Cardiac septum (tissue), 1 donor: ENCODE results near the gene ADGRV1. TPM values are rescaled to one million over a fixed set of nuclear protein-coding genes. Genes with fewer than 3 reads are reported as not detected.
"Not testable (repeated sequence)": the region's sequence is repeated elsewhere in the genome, so short reads cannot be mapped to it uniquely, and the experiment has no call there.

Experiments used
- DNase-seq: peaks from one replicate; pipeline ENCODE4 v3.0.0-alpha.2; 2020; ENCODE audit warnings: low spot score
- intact Hi-C: fragments of 100-400 bp; cut with DNase I; formaldehyde crosslinking; loops from one replicate; pipeline ENCODE4 v1.14.0; 2022
- total RNA-seq: library from RNA; stranded (reverse); fragmentation: NEBNext Ultra II Directional; extraction: Animal tissue kit (Norgen Biotek cat#: 25700); gene quantifications from one replicate; pipeline ENCODE4 v1.2.1, GENCODE V29; 2021
- donor health status: DM: no; HTN: no; CAD: no.

ADGRV1 gene
- total RNA-seq, 1 donor from 2014 or later = 0.19 TPM

DNA sequence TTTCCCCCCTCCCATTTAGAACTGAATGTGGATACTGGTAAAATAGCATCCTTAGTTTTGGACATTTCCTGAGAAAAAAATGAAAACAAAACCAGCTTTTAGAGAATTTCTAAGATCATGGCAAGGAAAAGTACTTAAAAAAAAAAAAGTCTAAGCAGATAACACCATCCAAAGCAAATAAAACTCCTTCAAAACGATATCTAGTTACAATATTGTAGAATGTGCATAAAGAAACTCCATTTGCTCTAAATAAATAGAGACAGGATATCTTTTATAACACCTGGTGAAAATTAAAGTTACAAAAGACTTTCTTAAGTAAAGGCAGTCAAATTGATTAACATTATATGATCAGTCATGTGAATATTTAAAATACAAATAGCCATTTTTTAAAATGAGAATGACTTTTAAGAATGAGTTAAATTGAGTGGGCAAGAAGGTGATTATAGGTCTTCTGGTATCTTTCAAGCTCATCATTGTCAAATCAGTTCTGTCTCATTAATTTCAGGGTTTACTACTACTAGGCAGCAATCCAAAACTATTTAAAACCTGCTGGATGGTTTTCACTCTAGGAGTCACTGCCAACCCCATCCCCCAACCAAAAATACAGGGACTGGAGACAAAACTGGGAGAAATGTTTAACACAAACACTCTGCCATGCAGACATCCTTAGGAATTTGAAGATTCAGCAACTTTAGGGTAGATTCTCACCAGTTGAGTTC lies 382.6 kb downstream of the ADGRV1 start:
- intact Hi-C loops = no loop called here
- no peak for DNase-seq

DNA sequence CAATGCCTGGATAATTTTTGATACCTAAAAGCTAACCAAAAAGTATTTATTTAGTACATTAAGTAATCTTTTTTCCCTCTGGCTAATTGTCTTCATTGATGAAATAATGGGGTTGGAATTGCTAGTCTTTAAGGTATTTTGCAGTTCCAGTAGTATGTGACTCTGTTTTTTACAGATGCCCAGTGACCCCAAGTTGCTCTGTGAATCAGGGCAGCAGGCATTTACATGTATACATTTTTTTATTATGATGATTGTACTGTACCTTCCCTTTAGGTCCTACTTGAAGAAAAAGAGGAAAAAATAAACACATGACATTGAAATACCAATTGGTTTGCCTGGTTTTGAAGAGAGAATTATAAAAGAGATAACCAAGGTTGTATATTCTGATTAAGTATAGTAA lies 385.5 kb downstream of the ADGRV1 start:
- DNase-seq = no peak
- intact Hi-C loops = no loop called here

DNA sequence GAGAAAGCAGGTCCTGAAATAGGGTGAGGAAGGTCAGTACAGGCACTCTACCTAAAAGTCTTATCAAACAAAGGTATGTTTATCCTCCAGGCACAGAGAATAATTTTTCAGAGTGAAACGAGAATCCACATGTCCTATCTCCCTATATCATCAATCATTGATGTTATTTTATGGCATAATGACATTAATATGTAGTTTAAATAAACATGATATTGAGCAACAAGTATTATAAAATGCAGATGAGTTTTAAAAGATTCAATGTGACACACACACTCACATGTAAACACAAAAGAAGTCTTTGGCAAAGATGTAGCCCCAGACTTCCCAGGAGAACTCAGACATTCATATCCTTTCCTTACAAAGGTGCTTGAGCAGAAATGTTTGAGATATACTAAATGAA lies 389.1 kb downstream of the ADGRV1 start:
- no peak for DNase-seq
- intact Hi-C loops = no loop called here

DNA sequence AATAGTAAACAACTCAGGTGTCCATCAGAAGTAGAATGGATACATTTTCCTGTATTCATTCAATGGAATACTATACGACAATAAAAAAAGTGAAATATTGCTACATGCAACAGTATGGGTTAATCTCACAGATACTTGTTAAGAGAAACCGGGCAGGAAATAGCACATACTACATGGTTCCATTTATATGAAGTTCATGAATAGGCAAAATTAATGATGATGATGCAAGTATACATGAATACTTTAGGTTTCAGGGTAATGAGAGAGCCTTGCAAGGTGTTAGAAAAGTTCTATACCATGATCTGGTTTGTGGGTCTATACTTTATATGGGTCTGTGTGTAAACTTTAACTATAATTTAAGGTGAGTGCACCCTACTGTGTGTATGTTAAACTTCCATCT lies 390.4 kb downstream of the ADGRV1 start:
- intact Hi-C loops = no loop called here
- DNase-seq = no peak

DNA sequence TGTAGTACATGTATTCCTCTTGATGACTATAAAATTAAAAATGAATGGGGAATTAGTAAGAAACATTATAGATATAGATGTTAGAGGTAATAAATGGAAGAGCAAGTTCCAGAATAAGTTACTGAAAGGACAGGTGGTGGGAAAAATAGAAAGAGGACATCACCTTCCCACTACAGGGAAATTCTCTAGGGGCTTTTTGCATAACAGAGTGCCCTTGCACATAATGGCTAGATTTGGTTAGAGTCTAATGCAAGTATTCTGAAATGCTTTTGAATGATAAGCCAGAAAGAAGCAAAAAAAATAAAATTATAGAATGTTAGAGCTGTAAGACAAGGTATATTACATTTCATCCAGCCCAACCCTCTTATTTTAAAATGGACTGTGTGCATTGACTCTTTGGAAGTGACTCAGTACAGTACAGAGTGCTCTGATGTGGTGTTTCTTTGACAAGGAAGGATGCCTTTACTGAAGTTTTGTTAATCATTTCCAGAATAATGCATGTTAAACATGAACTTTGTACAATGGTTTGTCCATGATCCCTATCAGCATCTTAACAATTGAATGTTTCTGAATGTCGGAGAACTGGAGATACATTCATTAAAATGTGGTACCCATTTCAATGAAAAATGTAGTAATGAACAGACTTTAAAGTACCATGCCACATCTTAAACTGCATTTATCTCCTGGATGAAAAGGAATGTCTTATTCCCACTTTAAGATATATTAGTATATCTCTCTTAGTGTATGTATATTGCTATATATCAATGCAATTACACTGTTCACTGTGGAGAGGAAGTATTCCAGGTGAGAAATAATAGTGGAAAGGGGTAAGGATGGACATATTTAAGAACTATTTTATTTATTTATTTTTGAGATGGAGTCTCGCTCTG lies 391.1 kb downstream of the ADGRV1 start:
- DNase-seq = no peak
- intact Hi-C loops = no loop called here

DNA sequence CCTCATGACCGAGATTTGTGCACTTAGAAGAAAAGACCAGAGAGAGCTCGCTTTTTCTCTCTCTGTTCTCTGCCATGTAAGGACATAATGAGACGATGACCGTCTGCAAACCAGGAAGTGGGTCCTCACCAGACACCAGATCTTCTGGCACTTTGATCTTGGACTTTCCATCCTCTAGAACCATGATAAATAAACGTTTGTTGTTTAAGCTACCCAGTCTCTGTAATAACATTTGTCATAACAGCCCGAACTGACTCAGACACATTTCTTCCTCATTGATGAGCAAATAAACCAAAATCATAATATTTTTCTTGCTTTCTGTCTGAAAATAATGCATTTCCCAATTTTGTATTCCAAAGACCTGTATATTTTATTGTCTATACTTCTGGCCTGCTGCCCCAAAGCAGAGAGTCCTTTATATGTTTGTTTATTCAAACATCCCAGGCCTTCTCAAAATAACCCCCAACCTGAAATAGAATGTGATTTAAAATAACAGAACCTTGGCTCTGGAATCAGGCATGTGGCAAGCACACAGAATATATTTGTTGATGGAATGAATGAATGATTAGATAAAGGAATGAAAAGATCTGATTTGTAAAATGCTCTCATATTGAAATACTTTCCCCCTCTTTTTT lies 396.5 kb downstream of the ADGRV1 start:
- intact Hi-C loops = no loop called here
- no peak for DNase-seq

DNA sequence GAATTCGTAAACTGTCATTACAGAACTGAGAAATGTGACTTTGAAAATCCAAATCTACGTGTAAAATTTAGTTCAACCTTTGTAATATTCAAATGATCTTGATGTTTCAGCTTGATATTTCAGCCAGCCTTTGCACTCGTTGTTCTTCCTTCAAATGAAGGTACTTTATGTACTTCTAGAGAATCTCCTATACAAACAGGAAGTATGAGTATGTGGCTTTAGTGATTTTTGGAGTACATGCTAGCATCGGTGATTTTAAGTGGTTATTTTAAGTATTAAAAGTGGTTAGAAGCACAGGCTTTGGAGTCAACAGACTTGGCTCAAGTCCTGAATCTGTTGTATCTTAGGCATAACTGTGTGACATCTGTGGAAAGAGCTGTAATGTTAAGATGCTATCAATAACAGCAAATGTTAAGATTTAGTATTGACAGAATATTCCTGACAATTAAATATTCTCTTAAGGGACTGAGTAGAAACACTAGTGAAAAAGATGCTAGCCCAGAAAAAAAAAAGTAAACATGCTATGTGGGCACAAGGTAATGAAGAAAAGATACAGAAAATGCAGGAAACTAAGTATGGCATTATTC lies 398.0 kb downstream of the ADGRV1 start:
- no peak for DNase-seq
- intact Hi-C loops = no loop called here

DNA sequence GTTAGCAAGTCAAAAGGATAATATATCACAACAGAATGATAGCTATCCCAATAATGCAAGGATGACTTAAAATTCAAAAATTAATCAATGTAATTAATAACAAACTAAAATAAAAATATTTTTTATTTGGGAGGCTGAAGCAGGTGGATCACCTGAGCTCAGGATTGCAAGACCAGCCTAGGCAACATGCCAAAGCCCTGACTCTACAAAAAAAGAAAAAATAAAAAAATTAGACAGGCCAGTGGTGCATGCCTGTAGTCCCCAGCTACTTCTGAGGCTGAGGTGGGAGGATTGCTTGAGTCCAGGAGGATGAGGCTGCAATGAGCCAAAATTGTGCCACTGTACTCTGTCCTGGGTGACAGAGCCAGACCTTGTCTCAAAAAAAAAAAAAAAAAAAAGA lies 399.3 kb downstream of the ADGRV1 start:
- intact Hi-C loops = no loop called here
- DNase-seq = no peak

DNA sequence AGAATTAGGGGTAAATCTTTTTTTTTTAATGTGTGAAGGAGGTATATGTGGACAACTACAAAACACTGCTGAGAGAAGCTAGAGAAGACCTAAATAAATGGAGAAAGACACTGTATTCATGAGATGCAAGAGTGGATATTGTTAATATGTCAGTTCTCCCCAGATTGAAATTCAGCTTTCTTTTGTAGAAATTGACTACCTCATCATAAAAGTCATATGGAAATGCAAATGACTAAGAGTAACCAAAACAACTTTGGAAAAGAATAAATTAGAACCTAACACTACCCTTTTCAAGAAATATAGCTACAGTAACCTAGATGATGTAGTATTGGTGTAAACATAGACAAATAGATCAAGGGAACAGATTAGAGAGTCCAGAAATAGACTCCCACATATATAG lies 400.7 kb downstream of the ADGRV1 start:
- no peak for DNase-seq
- intact Hi-C loops = no loop called here

DNA sequence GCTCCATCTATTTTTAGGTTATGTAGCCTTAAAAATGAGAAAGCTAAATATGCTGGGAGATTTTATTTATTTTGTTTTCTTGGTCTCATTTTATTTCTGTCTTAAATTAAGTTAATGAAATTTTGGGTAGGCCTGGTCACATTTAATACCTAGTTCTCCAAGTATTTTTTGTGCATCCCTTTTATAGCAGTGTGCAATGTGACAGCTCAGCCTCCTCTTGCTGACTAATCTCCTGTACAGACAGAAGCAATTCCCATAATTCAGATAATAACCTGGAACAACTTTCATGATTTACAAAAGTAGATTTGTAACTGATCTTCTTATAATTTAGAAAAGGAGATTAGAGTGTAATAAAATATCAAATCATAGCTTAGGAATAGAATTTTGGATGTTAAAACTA lies 403.9 kb downstream of the ADGRV1 start:
- intact Hi-C loops = no loop called here

DNA sequence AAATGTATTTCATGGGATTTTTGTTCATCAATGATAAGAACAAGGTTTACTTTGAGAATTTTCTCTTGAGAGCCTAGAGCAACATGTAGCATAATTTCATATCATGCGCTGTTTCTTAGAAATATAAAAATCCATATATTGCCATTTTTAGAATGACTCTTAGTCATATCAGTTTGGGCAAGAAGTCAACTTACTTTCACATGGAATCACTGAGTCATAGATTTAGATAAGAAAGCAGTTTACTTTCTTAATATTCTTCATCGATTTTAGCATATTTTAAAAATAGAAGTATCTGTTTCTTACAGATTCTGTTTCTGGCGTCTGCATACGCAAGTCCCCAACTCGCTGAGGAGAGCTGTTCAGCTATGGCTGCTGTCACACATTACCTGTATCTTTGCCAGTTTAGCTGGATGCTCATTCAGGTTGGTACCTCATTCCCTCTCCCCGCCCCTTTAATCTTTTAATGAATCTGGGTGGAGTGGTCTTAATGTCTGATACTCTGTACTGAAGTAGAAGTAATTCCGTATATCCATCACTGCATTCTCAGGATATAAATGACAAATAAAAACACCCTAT lies 406.6 kb downstream of the ADGRV1 start:
- intact Hi-C loops = no loop called here

More for the DNA sequence above, 403.9 kb downstream of the ADGRV1 start:
- DNase-seq = no peak

DNA sequence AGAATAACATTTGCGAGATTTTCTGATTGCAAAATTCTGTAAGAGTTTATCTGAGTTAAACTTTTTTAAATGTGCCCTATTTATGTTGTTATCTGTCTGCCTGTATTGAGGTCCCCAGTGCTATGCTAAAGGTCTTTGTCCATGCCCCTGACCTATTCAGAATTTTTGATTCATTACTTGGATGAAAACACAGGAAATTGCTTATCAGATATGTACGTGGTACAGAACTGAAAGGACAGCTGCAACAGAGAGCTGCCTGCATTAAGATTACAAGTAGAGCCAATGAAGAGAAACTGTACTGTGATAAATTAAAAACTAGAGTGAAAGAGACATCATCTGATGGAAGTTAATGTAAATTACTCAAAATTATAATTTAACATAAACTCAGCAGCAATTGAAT lies 408.8 kb downstream of the ADGRV1 start:
- intact Hi-C loops = no loop called here
- no peak for DNase-seq

More for the DNA sequence above, 406.6 kb downstream of the ADGRV1 start:
- no peak for DNase-seq

DNA sequence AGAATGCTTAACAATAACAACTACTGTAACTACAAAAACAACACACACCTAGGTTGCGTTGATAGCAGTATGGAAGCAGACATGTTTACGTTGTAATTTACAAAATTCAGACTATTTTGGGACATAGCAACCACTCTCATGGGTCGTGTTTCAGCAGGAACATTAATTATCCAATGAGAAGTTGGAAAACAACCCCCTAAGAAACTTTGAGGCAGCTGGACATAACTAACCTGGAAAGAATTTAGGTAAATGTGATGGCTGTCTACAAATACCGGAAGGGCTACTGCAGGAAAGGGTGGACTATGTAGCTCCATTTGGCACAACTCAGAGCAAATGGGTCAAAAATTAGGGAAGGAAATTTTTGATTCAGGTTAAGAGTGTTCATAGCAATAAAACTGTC lies 409.3 kb downstream of the ADGRV1 start:
- no peak for DNase-seq
- intact Hi-C loops = no loop called here

DNA sequence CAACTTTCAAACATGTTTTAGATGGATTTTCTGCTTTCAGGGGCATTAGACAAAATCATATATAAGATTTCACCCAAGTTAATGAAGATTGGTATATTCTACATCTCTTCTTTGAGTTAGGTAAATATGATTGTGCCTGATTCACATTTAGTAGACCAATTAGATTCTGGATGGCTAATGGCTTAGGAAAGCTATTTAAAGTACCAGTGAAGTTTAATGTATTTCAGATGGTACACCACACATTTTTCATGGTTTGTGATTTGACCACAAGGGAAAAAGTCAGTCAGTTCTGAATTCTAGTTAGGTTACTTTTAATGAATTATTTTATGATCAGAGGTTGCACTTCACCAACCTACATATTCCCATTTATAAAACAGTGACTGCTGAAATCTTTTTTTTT lies 409.7 kb downstream of the ADGRV1 start:
- intact Hi-C loops = no loop called here
- no peak for DNase-seq

DNA sequence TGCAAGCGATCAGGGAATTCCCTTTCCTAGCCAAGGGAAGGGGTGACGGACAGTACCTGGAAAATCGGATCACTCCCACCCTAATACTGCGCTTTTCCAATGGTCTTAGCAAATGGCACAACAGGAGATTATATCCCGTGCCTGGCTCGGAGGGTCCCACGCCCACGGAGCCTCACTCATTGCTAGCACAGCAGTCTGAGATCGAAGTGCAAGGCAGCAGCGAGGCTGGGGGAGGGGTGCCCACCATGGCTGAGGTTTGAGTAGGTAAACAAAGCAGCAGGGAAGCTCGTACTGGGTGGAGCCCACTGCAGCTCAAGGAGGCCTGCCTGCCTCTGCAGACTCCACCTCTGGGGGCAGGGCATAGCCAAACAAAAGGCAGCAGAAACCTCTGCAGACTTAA lies 411.3 kb downstream of the ADGRV1 start:
- intact Hi-C loops, DNase-seq: not testable (repeated sequence)

DNA sequence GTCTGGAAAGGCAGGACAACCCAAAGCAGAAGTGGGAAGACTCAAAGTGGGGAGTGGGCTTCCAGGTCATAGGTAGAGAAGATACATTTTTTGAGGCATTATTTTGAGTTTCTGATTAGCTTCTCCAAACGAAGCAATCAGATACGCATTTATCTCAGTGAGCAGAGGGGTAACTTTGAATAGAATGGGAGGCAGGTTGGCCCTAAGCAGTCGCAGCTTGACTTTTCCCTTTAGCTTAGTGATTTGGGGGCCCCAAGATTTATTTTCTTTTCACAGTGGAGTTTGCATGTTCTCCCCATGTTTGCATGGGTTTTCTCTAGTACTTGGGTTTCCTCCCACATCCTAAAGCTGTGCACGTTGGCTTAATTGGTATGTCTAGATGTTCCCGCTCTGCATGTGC lies 422.6 kb downstream of the ADGRV1 start:
- intact Hi-C loops = no loop called here
- no peak for DNase-seq

DNA sequence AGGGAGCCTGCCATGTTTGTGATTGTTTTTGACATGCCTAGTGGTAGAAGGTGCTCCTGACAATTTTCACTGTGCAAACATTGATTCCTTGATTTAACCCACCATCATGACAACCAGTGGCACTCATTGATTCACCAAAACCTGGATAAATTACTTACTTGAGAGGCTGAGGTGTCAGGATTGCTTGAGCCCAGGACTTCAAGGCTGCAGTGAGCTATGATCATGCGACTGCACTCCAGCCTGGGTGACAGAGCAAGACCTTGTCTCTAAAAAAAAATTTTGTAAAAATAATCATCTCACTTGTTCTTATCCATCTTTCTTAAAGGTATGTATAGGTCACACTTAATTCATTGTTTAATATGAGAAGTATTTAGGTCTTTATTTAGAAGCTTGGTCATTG lies 423.2 kb downstream of the ADGRV1 start:
- DNase-seq = no peak
- intact Hi-C loops = no loop called here

DNA sequence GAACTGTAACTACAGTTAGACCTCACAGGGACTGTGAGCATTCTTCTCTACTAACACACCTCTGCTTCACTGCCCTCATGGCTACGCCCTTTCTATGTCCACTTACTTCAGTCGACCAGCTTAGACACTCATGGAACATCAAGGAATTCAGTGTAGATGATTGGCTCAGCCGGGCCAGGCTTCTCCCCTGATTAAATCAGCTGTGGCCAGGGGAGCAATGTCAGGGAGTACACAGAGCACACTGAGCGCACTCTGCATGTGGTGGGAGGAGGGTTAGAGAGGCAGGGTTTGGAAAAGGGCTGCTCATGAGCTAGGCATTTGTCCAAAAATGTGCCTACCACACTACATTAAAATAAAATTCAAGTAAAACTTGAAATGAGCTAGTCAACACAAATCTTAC lies 424.0 kb downstream of the ADGRV1 start:
- intact Hi-C loops = no loop called here
- DNase-seq = no peak

DNA sequence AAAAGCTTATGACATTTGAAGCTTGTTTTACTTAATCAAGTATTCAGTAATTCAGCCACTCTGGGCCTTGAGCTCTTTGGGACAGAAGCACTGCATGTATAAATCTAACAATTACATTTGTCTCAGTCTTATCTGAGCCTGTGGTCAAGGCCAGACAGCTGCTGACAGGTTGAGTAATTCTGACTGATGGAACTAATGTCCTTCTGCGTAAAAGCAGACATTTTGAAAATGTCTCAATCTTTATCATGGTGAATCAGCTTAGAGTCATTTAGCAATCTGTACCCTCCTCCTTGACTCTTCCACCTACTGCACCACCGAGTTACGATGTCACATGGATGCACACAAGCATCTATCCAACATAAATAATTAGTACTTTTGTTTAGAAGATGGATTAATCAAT lies 424.6 kb downstream of the ADGRV1 start:
- DNase-seq = no peak
- intact Hi-C loops = no loop called here

DNA sequence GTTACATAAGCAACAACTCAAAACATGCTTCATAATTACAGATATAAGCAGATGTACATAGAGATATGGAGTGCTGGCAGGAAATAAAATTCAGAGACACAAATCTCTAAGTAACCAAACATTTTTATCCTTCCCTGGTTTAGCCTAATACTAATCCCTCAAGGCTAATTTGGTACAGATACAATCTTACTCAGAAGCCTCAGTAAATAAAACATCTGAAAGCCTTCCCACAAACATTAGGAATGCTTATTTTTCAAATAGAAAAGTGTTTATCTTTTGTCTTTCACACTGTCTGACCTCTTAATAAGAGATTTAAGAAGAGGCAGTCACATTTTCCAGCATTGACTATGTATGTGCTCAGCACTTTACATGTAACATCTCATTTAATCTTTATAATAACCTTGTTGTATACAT lies 425.1 kb downstream of the ADGRV1 start:
- no peak for DNase-seq
- intact Hi-C loops = no loop called here
